ENCODE data around the gene YTHDF1.

DNA sequence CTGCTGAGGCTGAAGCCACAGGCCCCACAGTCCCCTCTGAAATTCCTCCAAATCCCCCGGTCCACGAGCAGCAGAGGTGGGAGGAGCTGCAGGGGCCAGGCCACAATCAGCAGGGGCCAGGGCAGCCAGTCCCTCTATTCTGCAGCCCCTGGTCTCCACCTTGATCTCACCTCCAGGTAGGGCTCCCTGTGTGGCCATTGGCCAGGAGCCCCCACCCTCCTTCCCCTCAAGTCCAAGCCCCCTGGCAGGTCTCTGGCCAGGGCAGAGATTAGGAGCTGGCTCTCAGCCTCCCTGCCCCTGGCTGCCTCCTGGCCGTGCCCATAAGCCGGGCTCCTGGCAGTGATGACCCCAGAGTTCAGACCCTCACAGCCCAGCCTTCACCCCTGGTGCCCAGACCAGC lies 34.7 kb downstream of the YTHDF1 start:
- TF ChIP-seq, protein P1, sequence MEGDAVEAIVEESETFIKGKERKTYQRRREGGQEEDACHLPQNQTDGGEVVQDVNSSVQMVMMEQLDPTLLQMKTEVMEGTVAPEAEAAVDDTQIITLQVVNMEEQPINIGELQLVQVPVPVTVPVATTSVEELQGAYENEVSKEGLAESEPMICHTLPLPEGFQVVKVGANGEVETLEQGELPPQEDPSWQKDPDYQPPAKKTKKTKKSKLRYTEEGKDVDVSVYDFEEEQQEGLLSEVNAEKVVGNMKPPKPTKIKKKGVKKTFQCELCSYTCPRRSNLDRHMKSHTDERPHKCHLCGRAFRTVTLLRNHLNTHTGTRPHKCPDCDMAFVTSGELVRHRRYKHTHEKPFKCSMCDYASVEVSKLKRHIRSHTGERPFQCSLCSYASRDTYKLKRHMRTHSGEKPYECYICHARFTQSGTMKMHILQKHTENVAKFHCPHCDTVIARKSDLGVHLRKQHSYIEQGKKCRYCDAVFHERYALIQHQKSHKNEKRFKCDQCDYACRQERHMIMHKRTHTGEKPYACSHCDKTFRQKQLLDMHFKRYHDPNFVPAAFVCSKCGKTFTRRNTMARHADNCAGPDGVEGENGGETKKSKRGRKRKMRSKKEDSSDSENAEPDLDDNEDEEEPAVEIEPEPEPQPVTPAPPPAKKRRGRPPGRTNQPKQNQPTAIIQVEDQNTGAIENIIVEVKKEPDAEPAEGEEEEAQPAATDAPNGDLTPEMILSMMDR (IDR thresholded peaks at IDR 0.05; ENCODE audit: poor library complexity) = no peak
- TF ChIP-seq EZH2 (IDR thresholded peaks at IDR 0.05; ENCODE audit: borderline replicate concordance) = no peak

Measured in hepatocyte (in vitro differentiated cells).